B cell (primary cell): ENCODE data around the gene GAD2. TPM values are rescaled to one million over a fixed set of nuclear protein-coding genes. Genes with fewer than 3 reads are reported as not detected.

Experiments used
- ATAC-seq: fragments of 200-7000 bp; cut with Tn5 transposase; one replicate; pipeline ENCODE4 v1.10.0; 2021; ENCODE audit warnings: low read depth, mild to moderate bottlenecking, moderate number of reproducible peaks, moderate library complexity
- CTCF ChIA-PET: fragments of 350-600 bp; sonication (Branson Sonifier 250); formaldehyde crosslinking; loops from one replicate; lab custom pipeline; 2021; ENCODE audit warnings: antibody characterized with exemption, inconsistent platforms; lab: Charles Lee
- POLR2A ChIA-PET: fragments of 350-600 bp; sonication (Branson Sonifier 250); formaldehyde crosslinking; loops from one replicate; lab custom pipeline; 2021; ENCODE audit warnings: antibody characterized with exemption; lab: Charles Lee
- DNase-seq: peaks from one replicate; pipeline ENCODE4 v3.0.0; 2013
- H2AFZ ChIP-seq: 2 replicates; pipeline ENCODE4 v1.6.1; 2012; ENCODE audit warnings: mild to moderate bottlenecking, low read depth, low read length; ENCODE audit not compliant: insufficient read depth, poor library complexity, severe bottlenecking
- H3K27ac ChIP-seq, 2 donors: 1 replicate in 1 of 2; 2 replicates in 1 of 2; pipeline ENCODE4 v1.5.1; 2012 to 2013; ENCODE audit warnings: low read length in 2 of 2, mild to moderate bottlenecking in 2 of 2, moderate library complexity in 1 of 2
- H3K27me3 ChIP-seq, 4 experiments: fragments of 200-600 bp in 1 of 4; sonication (generic) in 1 of 4; replicated peaks in 1 of 4; 1 replicate in 2 of 4; 2 replicates in 2 of 4; pipeline versions ENCODE4 v1.6.1 to v1.7.0; 2013 to 2016; ENCODE audit warnings: low read length in 3 of 4, mild to moderate bottlenecking in 2 of 4, mixed read lengths in 1 of 4, moderate library complexity in 1 of 4; ENCODE audit not compliant: insufficient read depth in 4 of 4, control insufficient read depth in 3 of 4; ENCODE audit errors: control extremely low read depth in 1 of 4
- H3K36me3 ChIP-seq, 2 experiments: replicated peaks in 1 of 2; 1 replicate in 1 of 2; 2 replicates in 1 of 2; pipeline versions ENCODE4 v1.6.1 to v1.7.1; 2013; ENCODE audit warnings: low read length in 1 of 2; ENCODE audit not compliant: insufficient read depth in 2 of 2, control insufficient read depth in 1 of 2; ENCODE audit errors: control extremely low read depth in 1 of 2, extremely low read depth in 1 of 2
- H3K4me1 ChIP-seq, 2 donors: fragments of 200-600 bp in 1 of 2; sonication (generic) in 1 of 2; 1 replicate in 1 of 2; 2 replicates in 1 of 2; pipeline versions ENCODE4 v1.5.1 to v1.6.1; 2013 to 2017; ENCODE audit warnings: low read length in 2 of 2; ENCODE audit not compliant: control insufficient read depth in 2 of 2, insufficient read depth in 2 of 2
- H3K4me2 ChIP-seq: replicated peaks from 2 replicates; pipeline ENCODE3; 2012; ENCODE audit warnings: mild to moderate bottlenecking, low read depth, low read length; ENCODE audit not compliant: poor library complexity, severe bottlenecking
- H3K4me3 ChIP-seq, 5 experiments: fragments of 200-600 bp in 1 of 5; sonication (generic) in 1 of 5; 1 replicate in 3 of 5; 2 replicates in 2 of 5; pipeline versions ENCODE4 v1.5.1 to v1.7.0; 2011 to 2016; ENCODE audit warnings: low read length in 4 of 5, mild to moderate bottlenecking in 4 of 5, low read depth in 2 of 5, control low read depth in 1 of 5, moderate library complexity in 1 of 5; ENCODE audit not compliant: insufficient read depth in 1 of 5; ENCODE audit errors: control extremely low read depth in 1 of 5, extremely low read depth in 1 of 5
- H3K79me2 ChIP-seq: fragments of 200-600 bp; sonication (generic); one replicate; pipeline ENCODE4 v1.6.0; 2016; ENCODE audit warnings: low read length; ENCODE audit not compliant: control insufficient read depth, insufficient read depth
- H3K9ac ChIP-seq: fragments of 200-600 bp; sonication (generic); 2 replicates; pipeline ENCODE4 v1.6.1; 2017; ENCODE audit warnings: mild to moderate bottlenecking, low read length, moderate library complexity
- H3K9me3 ChIP-seq, 3 donors: one replicate each; pipeline versions ENCODE4 v1.6.1 to v1.7.1; 2013; ENCODE audit warnings: low read length in 2 of 3; ENCODE audit not compliant: control insufficient read depth in 2 of 3, insufficient read depth in 1 of 3; ENCODE audit errors: control extremely low read depth in 1 of 3
- H4K20me1 ChIP-seq: 2 replicates; pipeline ENCODE4 v1.6.0; 2012; ENCODE audit warnings: mild to moderate bottlenecking, low read length; ENCODE audit not compliant: insufficient read depth, control insufficient read depth, poor library complexity, severe bottlenecking
- H3K27ac Mint-ChIP-seq: one replicate; pipeline ENCODE4 v1.8.0; 2021; ENCODE audit warnings: mixed read lengths
- H3K27me3 Mint-ChIP-seq: one replicate; pipeline ENCODE4 v1.8.0; 2021; ENCODE audit warnings: mixed read lengths
- H3K4me1 Mint-ChIP-seq: one replicate; pipeline ENCODE4 v1.8.0; 2021; ENCODE audit warnings: mixed read lengths
- H3K4me3 Mint-ChIP-seq: one replicate; pipeline ENCODE4 v1.8.0; 2021; ENCODE audit warnings: mixed read lengths
- H3K9me3 Mint-ChIP-seq: one replicate; pipeline ENCODE4 v1.8.0; 2022; ENCODE audit warnings: mixed read lengths; ENCODE audit not compliant: insufficient read depth
- EZH2 ChIP-seq: IDR thresholded peaks from 2 replicates; pipeline ENCODE4 v1.6.1; 2012; ENCODE audit warnings: borderline replicate concordance, low read depth, mild to moderate bottlenecking, moderate library complexity, low read length; ENCODE audit not compliant: insufficient read depth, poor library complexity, severe bottlenecking
- WGBS: methylation state at CpG from one replicate; pipeline ENCODE4 v1.1.5; 2013; ENCODE audit warnings: missing lambda C conversion rate; ENCODE audit not compliant: insufficient coverage; 5-methylcytosine and 5-hydroxymethylcytosine counted together
- intact Hi-C: fragments of 100-400 bp; cut with micrococcal nuclease; formaldehyde crosslinking; loops from one replicate; pipeline ENCODE4 v1.10.0; 2022
- polyA plus RNA-seq: library from polyadenylated mRNA; depleted of rRNA; stranded (reverse); fragments of >200 nt; gene quantifications from 2 replicates; pipeline ENCODE4 v1.2.3, GENCODE V29; 2012
- total RNA-seq, 2 donors: library from RNA; stranded (reverse); fragments of 120-200 nt in 1 of 2; gene quantifications; 1 replicate in 1 of 2; 2 replicates in 1 of 2; pipeline versions ENCODE4 v1.2.3 to v1.2.4, GENCODE V29; 2013 to 2022
- TF ChIP-seq, protein P1 (sequence below): fragments of 200-600 bp; IDR thresholded peaks from one replicate; pipeline ENCODE4 v1.8.0; 2022; ENCODE audit warnings: antibody characterized with exemption, mild to moderate bottlenecking

Gene GAD2
- total and polyA plus RNA-seq, 2 donors (not counting 1 experiment from before 2014, with no cell fraction given), result not detected

DNA sequence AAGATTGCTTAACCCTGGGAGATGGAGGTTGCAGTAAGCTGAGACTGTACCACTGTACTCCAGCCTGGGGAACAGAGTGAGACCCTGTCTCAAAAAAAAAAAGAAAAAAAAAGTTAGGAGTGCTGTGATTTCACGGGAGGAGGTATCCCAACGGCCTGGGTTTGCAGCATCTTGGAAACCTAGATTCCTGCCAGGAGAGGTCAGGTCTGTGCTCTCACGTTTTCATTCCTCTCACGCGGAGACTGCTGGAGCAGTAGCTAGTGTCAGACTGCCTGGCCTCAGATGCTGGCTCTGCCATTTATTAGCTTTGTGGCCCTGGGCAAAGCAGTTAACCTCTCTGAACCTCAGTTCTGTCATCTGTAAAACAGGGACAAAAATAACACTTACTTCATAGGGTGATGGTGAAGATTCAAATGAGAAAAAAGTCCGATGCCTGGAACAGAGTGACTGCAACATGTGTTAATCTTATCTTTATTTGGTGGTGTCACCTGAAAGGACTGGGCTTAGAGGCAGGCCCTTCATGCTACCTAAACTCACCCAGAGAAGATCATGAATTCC is 94.9 kb downstream of the GAD2 start:
- Histone ChIP-seq H3K9me3 (no peaks in the 10 kb centered on the region), H3K27me3 (peaks cover 0 to 10% (median 1%) of the 10 kb centered on the region in 4 experiments), H3K36me3 (no peaks in the 10 kb centered on the region), H2AFZ (no peak overlapping the region), H3K4me3 (no peak overlapping the region), H3K4me2 (no peak overlapping the region), H3K27ac (no peak overlapping the region), H3K9ac (no peak overlapping the region), H4K20me1 (no peaks in the 10 kb centered on the region), H3K79me2 (no peaks in the 10 kb centered on the region), H3K4me1 (no peaks in the 10 kb centered on the region)
- no peak for ATAC-seq
- Mint-ChIP-seq H3K4me1 (peaks cover 5% of the 10 kb centered on the region), H3K27me3 (peaks cover 43% of the 10 kb centered on the region), H3K27ac (no peak overlapping the region), H3K4me3 (no peak overlapping the region), H3K9me3 (no peaks in the 10 kb centered on the region)
- ChIA-PET POLR2A (no interaction called here), CTCF (no interaction called here)
- DNase-seq, result no peak
- intact Hi-C loops, result no loop called here
- TF ChIP-seq EZH2, result no peak
- TF ChIP-seq, protein P1, sequence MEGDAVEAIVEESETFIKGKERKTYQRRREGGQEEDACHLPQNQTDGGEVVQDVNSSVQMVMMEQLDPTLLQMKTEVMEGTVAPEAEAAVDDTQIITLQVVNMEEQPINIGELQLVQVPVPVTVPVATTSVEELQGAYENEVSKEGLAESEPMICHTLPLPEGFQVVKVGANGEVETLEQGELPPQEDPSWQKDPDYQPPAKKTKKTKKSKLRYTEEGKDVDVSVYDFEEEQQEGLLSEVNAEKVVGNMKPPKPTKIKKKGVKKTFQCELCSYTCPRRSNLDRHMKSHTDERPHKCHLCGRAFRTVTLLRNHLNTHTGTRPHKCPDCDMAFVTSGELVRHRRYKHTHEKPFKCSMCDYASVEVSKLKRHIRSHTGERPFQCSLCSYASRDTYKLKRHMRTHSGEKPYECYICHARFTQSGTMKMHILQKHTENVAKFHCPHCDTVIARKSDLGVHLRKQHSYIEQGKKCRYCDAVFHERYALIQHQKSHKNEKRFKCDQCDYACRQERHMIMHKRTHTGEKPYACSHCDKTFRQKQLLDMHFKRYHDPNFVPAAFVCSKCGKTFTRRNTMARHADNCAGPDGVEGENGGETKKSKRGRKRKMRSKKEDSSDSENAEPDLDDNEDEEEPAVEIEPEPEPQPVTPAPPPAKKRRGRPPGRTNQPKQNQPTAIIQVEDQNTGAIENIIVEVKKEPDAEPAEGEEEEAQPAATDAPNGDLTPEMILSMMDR, result no peak
- 40% methylated on average over 5 of the region's 6 CpGs for WGBS

DNA sequence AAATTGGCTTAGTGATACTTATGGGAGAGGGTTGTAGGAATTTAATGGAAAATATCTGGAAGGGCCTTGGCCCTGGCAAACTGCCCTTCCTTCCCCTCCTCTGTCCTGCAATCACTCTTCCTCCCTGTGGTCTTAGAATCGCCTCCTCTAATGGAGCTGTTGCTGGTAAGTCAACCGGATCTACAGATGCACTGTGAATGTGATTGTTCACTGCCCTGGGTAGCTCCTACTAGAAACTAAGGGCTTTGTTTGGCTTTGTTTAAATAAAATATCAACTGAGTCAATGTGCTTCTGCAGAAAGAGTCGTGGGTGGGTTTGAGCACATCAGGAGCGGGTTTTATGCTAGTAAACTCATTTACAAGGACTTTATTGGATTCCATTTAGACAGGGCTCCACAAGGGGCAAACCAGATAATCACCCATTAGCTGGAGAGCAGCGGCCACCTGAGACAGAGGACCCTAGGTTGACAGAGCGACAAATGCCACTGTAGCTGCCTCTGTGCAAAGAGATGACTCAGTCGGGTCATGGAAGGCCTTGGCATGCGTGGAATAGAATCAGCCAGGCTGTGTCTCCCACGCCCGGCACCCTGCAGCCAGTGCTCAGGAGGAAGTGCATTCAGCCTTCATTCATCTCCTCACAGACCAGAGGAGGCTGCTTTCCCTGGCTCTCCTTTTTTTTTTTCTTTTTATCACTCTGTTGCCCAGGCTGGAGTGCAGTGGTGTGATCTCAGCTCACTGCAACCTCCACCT is 97.9 kb downstream of the GAD2 start:
- H3K27ac ChIP-seq, result no peak overlapping the region
- DNase-seq, result no peak
- Mint-ChIP-seq H3K4me1 (peaks cover 5% of the 10 kb centered on the region), H3K27ac (no peak overlapping the region), H3K4me3 (no peak overlapping the region), H3K9me3 (no peaks in the 10 kb centered on the region), H3K27me3 (peaks cover 25% of the 10 kb centered on the region)
- no peak overlapping the region for H3K9ac ChIP-seq
- H3K4me2 ChIP-seq, result no peak overlapping the region
- no peaks in the 10 kb centered on the region for H3K4me1 ChIP-seq
- no peak overlapping the region for H3K4me3 ChIP-seq
- H3K9me3 ChIP-seq, result no peaks in the 10 kb centered on the region
- CTCF ChIA-PET, result no interaction called here
- POLR2A ChIA-PET, result no interaction called here
- TF ChIP-seq EZH2, result no peak
- TF ChIP-seq, protein P1, result no peak
- H2AFZ ChIP-seq, result no peak overlapping the region
- WGBS, result 94% methylated on average over 8 of the region's 10 CpGs
- intact Hi-C loops, result no loop called here
- H4K20me1 ChIP-seq, result no peaks in the 10 kb centered on the region
- no peaks in the 10 kb centered on the region for H3K79me2 ChIP-seq
- peaks cover 0 to 7% (median 0%) of the 10 kb centered on the region in 4 experiments for H3K27me3 ChIP-seq
- ATAC-seq, result no peak
- no peaks in the 10 kb centered on the region for H3K36me3 ChIP-seq
